DMS53 (cell line): ENCODE results near the gene ERCC6L2.

Source experiments
- DNase-seq: peaks from one replicate; lab custom pipeline; 2025; lab: John Stamatoyannopoulos, UW

The ERCC6L2 gene

GRCh38 chr9:95920017-95920416 lies 44.5 kb downstream of the ERCC6L2 start:
- no peak for DNase-seq

GRCh38 chr9:95923794-95924193 lies 48.3 kb downstream of the ERCC6L2 start:
- DNase-seq = no peak

GRCh38 chr9:95924987-95925386 lies 49.5 kb downstream of the ERCC6L2 start:
- no peak for DNase-seq

GRCh38 chr9:95927271-95928004 lies 51.9 kb downstream of the ERCC6L2 start:
- DNase-seq = no peak

GRCh38 chr9:95930277-95930676 lies 54.8 kb downstream of the ERCC6L2 start:
- no peak for DNase-seq

GRCh38 chr9:95935861-95936578 lies 60.5 kb downstream of the ERCC6L2 start:
- DNase-seq = no peak

- no peak for DNase-seq
Measured at GRCh38 chr9:95936579-95937075, 61.1 kb downstream of the ERCC6L2 start.

- DNase-seq = no peak
Measured at GRCh38 chr9:95937131-95937530, 61.6 kb downstream of the ERCC6L2 start.

- no peak for DNase-seq
Measured at GRCh38 chr9:95938724-95939123, 63.2 kb downstream of the ERCC6L2 start.

GRCh38 chr9:95939472-95939871 lies 64.0 kb downstream of the ERCC6L2 start:
- DNase-seq = no peak

- no peak for DNase-seq
Measured at GRCh38 chr9:95940265-95940664, 64.8 kb downstream of the ERCC6L2 start.

GRCh38 chr9:95942016-95942415 lies 66.5 kb downstream of the ERCC6L2 start:
- no peak for DNase-seq

- no peak for DNase-seq
Measured at GRCh38 chr9:95947118-95947517, 71.6 kb downstream of the ERCC6L2 start.

GRCh38 chr9:95952471-95952870 lies 77.0 kb downstream of the ERCC6L2 start:
- DNase-seq = no peak

GRCh38 chr9:95953986-95954385 lies 78.5 kb downstream of the ERCC6L2 start:
- no peak for DNase-seq

GRCh38 chr9:95954940-95955339 lies 79.4 kb downstream of the ERCC6L2 start:
- no peak for DNase-seq

- no peak for DNase-seq
Measured at GRCh38 chr9:95962936-95963335, 87.4 kb downstream of the ERCC6L2 start.

- DNase-seq = no peak
Measured at GRCh38 chr9:95963659-95964058, 88.2 kb downstream of the ERCC6L2 start.

GRCh38 chr9:95966306-95966705 lies 90.8 kb downstream of the ERCC6L2 start:
- no peak for DNase-seq

- no peak for DNase-seq
Measured at GRCh38 chr9:95970317-95970716, 94.8 kb downstream of the ERCC6L2 start.

GRCh38 chr9:95971815-95972214 lies 96.3 kb downstream of the ERCC6L2 start:
- no peak for DNase-seq

GRCh38 chr9:95974389-95974788 lies 98.9 kb downstream of the ERCC6L2 start:
- DNase-seq = no peak

- DNase-seq = no peak
Measured at GRCh38 chr9:95977371-95977770, 101.9 kb downstream of the ERCC6L2 start.
